Stimulated activated CD4-positive, alpha-beta T cell treated with anti-CD3 and anti-CD28 coated beads, Interleukin-2, amount 100 ng/mL, for 4 hours (primary cell): Measurements from ENCODE around the gene LIN28A.
A peak's percentile ranks its signal among the peaks of the same experiment; 100 is the strongest.

Source experiments
- DNase-seq: peaks from one replicate; pipeline ENCODE4 v3.0.0-alpha.2; 2020; ENCODE audit warnings: low read depth

LIN28A gene

GRCh38 chr1:26434161-26434752 lies 23.6 kb downstream of the LIN28A start:
- DNase-seq, result no peak

DNA sequence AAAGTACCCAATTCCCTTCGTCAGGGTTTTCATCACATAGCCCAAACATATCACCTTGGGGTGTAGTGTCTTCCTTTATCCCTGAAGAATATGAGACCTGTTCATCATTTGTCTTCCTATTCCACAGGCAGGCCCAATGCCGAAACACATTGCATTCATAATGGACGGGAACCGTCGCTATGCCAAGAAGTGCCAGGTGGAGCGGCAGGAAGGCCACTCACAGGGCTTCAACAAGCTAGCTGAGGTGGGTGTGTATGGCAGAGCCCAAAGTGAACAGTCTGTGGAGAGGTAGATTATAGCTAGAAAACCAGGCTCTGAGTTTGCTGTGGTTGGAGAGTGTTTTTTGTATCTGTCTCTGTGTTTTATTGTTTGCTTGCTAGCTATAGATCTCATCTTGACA lies 27.4 kb downstream of the LIN28A start:
- DNase-seq, result no peak

DNA sequence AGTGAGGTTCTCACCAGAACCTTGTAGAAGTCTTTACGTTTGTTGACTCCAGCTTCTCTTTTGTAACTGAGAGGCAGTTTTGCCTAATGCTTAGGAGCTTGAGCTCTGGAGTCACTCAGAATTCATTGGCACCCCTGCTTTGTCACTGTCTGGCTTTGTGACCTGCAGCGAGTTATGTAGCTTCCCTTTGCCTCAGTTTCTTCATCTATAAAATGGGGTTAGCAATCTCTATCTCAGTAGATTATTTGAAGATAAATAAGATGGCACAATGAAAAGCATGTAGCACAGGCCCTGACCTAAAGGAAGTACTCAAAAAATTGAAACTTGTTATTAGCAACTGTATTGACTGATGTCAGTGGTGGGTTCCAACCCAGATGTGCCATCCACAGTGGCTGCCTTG lies 29.6 kb downstream of the LIN28A start:
- DNase-seq, result no peak

GRCh38 chr1:26449868-26450267 lies 39.3 kb downstream of the LIN28A start:
- DNase-seq, result no peak

- DNase-seq, result no peak
Observed at GRCh38 chr1:26450908-26451307, 40.3 kb downstream of the LIN28A start.

DNA sequence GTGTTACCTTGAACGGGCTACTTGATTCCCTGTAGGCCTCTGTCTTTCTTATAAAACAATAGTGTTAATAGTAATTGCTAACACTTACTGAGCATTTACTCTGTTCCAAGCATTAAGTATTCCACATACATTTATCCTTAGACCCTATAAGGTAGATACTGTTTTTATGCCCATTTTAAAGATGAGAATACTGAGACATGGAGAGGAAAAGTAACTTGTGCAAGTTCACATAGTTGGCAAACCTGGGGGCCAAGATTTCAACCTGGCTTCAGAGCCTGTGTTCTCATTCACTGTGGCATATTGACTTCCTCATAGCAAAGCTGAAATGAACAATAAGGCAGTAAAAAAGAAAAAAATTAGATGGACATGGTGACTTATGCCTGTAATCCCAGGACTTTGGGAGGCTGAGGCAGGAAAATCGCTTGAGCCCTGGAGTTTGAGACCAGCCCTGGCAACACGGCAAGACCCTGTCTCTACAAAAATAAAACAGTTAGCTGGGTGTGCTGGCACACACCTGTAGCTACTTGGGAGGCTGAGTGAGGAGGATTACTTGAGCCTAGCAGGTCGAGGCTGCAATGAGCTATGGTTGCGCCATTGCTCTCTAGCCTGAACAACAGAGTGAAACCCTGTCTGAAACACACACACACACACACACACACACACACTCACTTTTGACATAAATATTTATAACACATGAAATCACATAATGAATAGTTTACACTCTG lies 42.0 kb downstream of the LIN28A start:
- DNase-seq, result no peak

GRCh38 chr1:26459148-26459547 lies 48.5 kb downstream of the LIN28A start:
- no peak for DNase-seq

DNA sequence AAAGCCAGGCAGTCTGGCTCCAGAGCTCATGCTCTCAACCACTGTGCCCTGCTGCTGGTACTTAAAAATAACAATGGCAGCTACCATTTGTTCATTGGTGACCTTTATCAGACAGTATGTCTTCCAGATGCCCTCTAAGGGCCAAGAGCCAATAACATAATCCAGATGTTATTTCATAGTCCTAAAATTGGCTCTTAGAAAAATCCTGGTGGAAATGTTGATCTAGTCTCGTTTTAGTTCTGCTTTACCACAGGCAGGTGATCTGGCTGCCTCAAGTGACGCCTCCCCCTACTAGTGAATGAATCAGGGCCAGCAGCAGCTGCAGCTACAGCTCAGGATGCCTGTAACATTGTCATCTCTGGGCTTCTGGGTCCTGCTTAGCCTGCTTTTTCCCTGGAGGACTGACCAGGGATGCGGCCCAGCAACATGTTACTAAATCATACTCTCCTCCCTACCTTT lies 49.0 kb downstream of the LIN28A start:
- DNase-seq, result no peak

GRCh38 chr1:26468911-26469310 lies 58.3 kb downstream of the LIN28A start:
- no peak for DNase-seq

DNA sequence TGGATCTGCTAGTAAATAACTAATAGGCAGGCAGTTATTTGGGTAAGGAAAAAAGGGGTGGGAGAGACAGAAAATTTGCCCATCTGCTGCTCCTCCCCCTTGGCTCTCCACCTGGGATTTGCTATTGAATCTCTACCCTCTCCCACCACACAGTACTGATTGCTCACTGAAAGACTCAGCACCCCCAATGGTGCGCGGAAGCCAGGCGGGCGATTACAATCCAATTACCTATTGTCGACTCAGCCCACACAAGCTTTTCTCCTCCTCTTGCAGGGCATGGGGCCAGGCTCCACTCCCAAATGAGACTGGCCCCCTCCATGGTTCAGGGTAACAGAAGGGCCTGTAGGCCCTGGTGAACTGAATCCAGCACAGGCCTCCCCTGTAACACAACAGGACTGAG lies 58.9 kb downstream of the LIN28A start:
- DNase-seq, result no peak

- DNase-seq, result no peak
Observed at GRCh38 chr1:26470878-26471497, 60.4 kb downstream of the LIN28A start.

DNA sequence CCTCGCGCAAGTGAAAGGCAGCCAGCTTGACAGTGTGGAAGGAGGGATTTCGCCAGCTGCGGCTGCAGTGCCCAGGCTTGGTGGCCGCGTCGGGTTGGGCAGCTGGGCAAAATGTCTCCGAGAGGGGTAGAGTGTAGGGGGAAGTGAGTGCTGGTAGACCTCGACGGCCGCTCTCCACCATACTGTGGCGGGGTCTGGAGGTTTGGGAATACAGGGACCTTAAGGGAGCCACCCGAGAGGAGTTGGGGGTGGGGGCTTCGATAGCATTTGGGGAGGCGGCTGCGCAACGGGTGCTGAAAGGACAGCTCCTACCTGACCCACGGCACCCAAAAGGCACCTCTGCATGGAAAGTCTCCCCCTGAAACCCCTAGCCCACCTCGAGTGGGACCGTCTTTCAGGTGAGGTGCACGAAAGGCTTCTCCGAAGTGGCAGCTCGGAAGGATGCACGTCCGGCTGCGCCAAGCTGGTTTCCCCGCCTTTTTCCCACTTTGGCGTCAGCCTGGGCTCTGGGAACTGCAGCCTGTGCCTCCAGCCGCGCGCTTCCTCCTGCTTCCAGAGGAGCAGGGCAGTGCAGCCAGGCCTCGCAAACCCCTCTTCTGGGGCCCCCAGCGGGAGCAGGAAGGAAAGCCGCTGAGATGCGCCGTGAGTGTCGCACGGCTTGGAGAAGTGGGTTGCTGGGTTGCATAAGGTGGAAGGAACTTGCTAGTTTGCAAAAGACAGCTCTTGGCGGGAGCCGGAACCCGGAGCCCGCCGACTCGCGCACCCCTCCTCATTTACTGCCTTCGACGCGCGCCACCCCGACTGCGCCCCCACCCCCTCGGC lies 61.1 kb downstream of the LIN28A start:
- peak; percentile 4 for DNase-seq

GRCh38 chr1:26472320-26472900 lies 61.8 kb downstream of the LIN28A start, which contains the start of gene HMGN2:
TSS of gene HMGN2 (plus strand) at chr1:26472440. CDS start at chr1:26472613, 173 bp downstream.
- peak; percentile 87 for DNase-seq

- DNase-seq, result peak; percentile 94
Observed at GRCh38 chr1:26472901-26473845, 62.6 kb downstream of the LIN28A start.

DNA sequence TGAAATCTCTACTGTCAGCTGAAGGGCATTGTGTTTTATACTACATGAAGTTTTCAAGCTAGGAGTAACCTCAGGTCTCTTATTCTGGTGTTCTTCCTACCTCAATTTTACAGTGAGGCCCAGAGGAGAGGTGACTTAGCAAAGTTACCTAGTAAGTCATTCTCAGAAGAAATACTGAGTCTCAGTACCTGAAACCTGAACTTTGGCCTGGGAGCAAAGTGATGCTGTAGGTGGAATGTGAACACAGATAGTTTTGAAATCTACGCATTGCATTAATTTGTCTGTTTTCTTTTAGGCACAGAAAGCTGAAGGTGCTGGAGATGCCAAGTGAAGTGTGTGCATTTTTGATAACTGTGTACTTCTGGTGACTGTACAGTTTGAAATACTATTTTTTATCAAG lies 64.2 kb downstream of the LIN28A start:
- no peak for DNase-seq

DNA sequence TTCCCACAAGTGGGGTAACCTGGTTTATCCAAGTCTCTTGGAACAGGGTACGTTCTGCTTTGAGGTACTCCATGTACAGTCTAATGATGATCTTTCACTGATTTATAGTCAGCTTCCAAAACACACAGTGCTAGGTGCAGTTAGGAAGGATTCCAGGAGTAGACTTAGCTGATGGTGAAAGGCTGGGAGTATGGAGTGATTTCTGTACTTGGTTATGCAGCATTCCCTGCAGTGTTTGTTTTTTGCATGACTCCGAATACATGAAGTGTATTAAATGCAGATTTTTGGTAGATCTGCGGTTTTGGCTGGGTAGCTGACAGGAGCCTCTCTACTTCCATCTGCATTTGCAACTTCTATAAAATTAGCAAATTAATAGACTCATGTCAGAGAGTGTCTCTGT lies 65.4 kb downstream of the LIN28A start:
- no peak for DNase-seq

GRCh38 chr1:26476958-26477357 lies 66.3 kb downstream of the LIN28A start:
- no peak for DNase-seq

DNA sequence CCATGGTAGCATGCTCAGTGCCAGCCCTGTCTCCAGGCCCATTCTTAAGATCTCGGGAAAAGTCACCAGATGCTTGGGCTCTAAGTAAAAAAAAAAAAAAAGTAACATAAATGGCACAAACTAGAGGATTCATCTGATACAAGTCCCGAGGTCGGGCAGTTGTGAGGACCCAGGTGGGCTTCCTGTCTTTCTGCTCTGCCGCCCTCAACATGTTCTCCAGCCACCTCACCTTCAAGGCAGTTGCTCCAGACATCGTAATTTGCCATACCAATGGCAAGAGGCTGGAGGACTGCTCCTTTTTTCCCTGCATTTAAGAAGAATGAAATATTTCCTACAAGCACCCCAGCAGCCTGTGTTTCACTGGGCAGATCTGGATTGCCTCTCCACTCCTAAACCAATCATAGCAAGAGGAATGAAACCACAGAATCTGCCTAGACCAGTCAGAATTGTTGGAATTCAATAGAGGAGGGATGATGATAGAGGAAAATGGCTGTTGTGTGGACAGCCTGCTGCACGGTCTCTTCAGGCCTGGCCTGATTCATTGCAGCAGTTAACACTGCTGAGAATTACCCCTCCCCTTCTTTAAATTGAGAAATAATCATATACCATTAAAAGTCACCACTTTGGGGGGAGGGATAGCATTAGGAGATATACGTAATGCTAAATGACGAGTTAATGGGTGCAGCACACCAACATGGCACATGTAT lies 67.0 kb downstream of the LIN28A start:
- no peak for DNase-seq

- DNase-seq, result no peak
Observed at GRCh38 chr1:26478159-26478558, 67.5 kb downstream of the LIN28A start.

DNA sequence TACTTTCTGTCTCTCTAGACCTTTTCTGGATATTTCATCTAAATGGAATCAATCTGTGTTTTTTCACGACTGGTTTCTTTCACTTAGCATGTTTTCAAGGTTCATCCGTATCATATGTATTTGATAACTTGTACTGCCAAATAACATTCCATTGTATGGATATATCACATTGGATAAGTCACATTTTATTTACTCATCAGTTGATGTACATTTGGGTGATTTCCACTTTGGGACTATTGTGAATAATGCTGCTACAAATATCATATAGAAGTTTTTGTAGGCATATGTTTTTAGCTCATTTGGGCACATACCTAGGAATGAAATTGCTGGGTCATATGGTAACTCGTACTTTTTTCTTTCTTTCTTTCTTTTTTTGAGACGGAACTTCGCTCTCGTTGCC lies 68.4 kb downstream of the LIN28A start:
- DNase-seq, result no peak
